Measurements from ENCODE around the gene KRR1.
"Not testable (repeated sequence)": the region's sequence is repeated elsewhere in the genome, so short reads cannot be mapped to it uniquely, and the experiment has no call there.

KRR1 gene

GRCh38 chr12:75525263-75525662, 13.9 kb upstream of the KRR1 start:
- no peak for DNase-seq (ENCODE audit: low read depth)

- DNase-seq (ENCODE audit: low read depth): not testable (repeated sequence)
These were observed 10.7 kb upstream of the KRR1 start for GRCh38 chr12:75522124-75522523.

GRCh38 chr12:75521224-75521623, 9.8 kb upstream of the KRR1 start:
- not testable (repeated sequence) for DNase-seq (ENCODE audit: low read depth)

- DNase-seq (ENCODE audit: low read depth): no peak
These were observed 1.8 kb downstream of the KRR1 start for GRCh38 chr12:75509621-75510020.

GRCh38 chr12:75508159-75508558, 3.2 kb downstream of the KRR1 start:
- DNase-seq (ENCODE audit: low read depth): no peak

GRCh38 chr12:75507086-75507485, 4.3 kb downstream of the KRR1 start:
- DNase-seq (ENCODE audit: low read depth): no peak

- no peak for DNase-seq (ENCODE audit: low read depth)
These were observed 5.6 kb downstream of the KRR1 start for GRCh38 chr12:75505706-75506312.

GRCh38 chr12:75503866-75504265, 7.5 kb downstream of the KRR1 start:
- no peak for DNase-seq (ENCODE audit: low read depth)

- DNase-seq (ENCODE audit: low read depth): no peak
These were observed 8.0 kb downstream of the KRR1 start for GRCh38 chr12:75503459-75503858.

- no peak for DNase-seq (ENCODE audit: low read depth)
These were observed 20.2 kb downstream of the KRR1 start for GRCh38 chr12:75491169-75491568.

- DNase-seq (ENCODE audit: low read depth): no peak
These were observed 21.7 kb downstream of the KRR1 start for GRCh38 chr12:75489613-75490210.

- DNase-seq (ENCODE audit: low read depth): no peak
These were observed 22.2 kb downstream of the KRR1 start for GRCh38 chr12:75489187-75489586.

GRCh38 chr12:75488553-75488952, 22.9 kb downstream of the KRR1 start:
- no peak for DNase-seq (ENCODE audit: low read depth)

- DNase-seq (ENCODE audit: low read depth): no peak
These were observed 24.1 kb downstream of the KRR1 start for GRCh38 chr12:75487308-75487707.

- DNase-seq (ENCODE audit: low read depth): not testable (repeated sequence)
These were observed 27.0 kb downstream of the KRR1 start for GRCh38 chr12:75484450-75484849.

- DNase-seq (ENCODE audit: low read depth): no peak
These were observed 28.0 kb downstream of the KRR1 start for GRCh38 chr12:75483431-75483830.

- DNase-seq (ENCODE audit: low read depth): no peak
These were observed 28.8 kb downstream of the KRR1 start for GRCh38 chr12:75482646-75483045.

- no peak for DNase-seq (ENCODE audit: low read depth)
These were observed 29.6 kb downstream of the KRR1 start for GRCh38 chr12:75481774-75482173.

GRCh38 chr12:75481013-75481705, 30.2 kb downstream of the KRR1 start:
- no peak for DNase-seq (ENCODE audit: low read depth)

GRCh38 chr12:75480469-75480949, 30.9 kb downstream of the KRR1 start, which contains the start of gene GLIPR1:
Gene GLIPR1, plus strand, starts transcription at chr12:75480755. Its CDS starts 126 bp downstream, at chr12:75480881.
- peak; percentile 54 for DNase-seq (ENCODE audit: low read depth)

GRCh38 chr12:75479963-75480461, 31.4 kb downstream of the KRR1 start:
- DNase-seq (ENCODE audit: low read depth): no peak

- no peak for DNase-seq (ENCODE audit: low read depth)
These were observed 33.2 kb downstream of the KRR1 start for GRCh38 chr12:75478116-75478794.
